H1 (cell line): ENCODE data around the gene TEX51. TPM values are rescaled to one million over a fixed set of nuclear protein-coding genes. Genes with fewer than 3 reads are reported as not detected.

ENCODE experiments used
- CTCF ChIA-PET: fragments of 300-600 bp; sonication (Branson Sonifier 250); formaldehyde crosslinking; loops from one replicate; lab custom pipeline; 2021; ENCODE audit not compliant: partially characterized antibody; lab: Charles Lee
- POLR2A ChIA-PET: fragments of 300-600 bp; sonication (Branson Sonifier 250); formaldehyde crosslinking; loops from one replicate; lab custom pipeline; 2021; ENCODE audit warnings: inconsistent platforms; ENCODE audit not compliant: partially characterized antibody; lab: Charles Lee
- DNase-seq, 2 experiments: peaks; one replicate each; pipeline versions ENCODE4 v3.0.0 to v3.0.0-alpha.2; 2010 to 2022; ENCODE audit warnings: low spot score in 2 of 2, low read depth in 1 of 2, mixed read lengths in 1 of 2
- FAIRE-seq: peaks from 2 replicates; lab custom pipeline; 2011; peaks lifted over from hg19 to GRCh38; lab: Jason Lieb, UNC
- H2AFZ ChIP-seq: 2 replicates; pipeline ENCODE4 v1.8.1; 2012; ENCODE audit warnings: low read length, inconsistent platforms
- H2AK5ac ChIP-seq: 2 replicates; pipeline ENCODE4 v1.6.1; 2013; ENCODE audit warnings: low read depth, low read length
- H2BK120ac ChIP-seq: replicated peaks from 2 replicates; pipeline ENCODE3; 2013; ENCODE audit warnings: low read depth, low read length, inconsistent platforms
- H2BK12ac ChIP-seq: 2 replicates; pipeline ENCODE4 v1.6.1; 2013; ENCODE audit warnings: low read depth, low read length
- H2BK15ac ChIP-seq: 2 replicates; pipeline ENCODE4 v1.6.1; 2013; ENCODE audit warnings: low read length
- H2BK20ac ChIP-seq: 2 replicates; pipeline ENCODE4 v1.6.1; 2013; ENCODE audit warnings: low read length
- H2BK5ac ChIP-seq: 2 replicates; pipeline ENCODE4 v1.6.1; 2013; ENCODE audit warnings: low read depth, low read length
- H3K14ac ChIP-seq: 2 replicates; pipeline ENCODE4 v1.6.1; 2013; ENCODE audit warnings: inconsistent platforms; ENCODE audit not compliant: insufficient read length
- H3K18ac ChIP-seq: 2 replicates; pipeline ENCODE4 v1.6.1; 2013; ENCODE audit warnings: low read length; ENCODE audit errors: extremely low read depth
- H3K23ac ChIP-seq: 2 replicates; pipeline ENCODE4 v1.6.1; 2013; ENCODE audit warnings: inconsistent platforms; ENCODE audit not compliant: insufficient read length
- H3K23me2 ChIP-seq: 2 replicates; pipeline ENCODE4 v1.6.1; 2013; ENCODE audit warnings: low read depth, low read length
- H3K27ac ChIP-seq: 2 replicates; pipeline ENCODE4 v1.6.1; 2011; ENCODE audit warnings: low read depth, low read length, inconsistent platforms
- H3K27me3 ChIP-seq, 4 experiments: replicated peaks in 1 of 4; 1 replicate in 1 of 4; 2 replicates in 3 of 4; pipeline versions ENCODE4 v1.6.1 to v1.8.1; 2011 to 2013; ENCODE audit warnings: low read length in 3 of 4, mild to moderate bottlenecking in 3 of 4, inconsistent platforms in 2 of 4, mixed read lengths in 2 of 4, moderate library complexity in 1 of 4; ENCODE audit not compliant: control insufficient read depth in 3 of 4, insufficient read depth in 3 of 4; ENCODE audit errors: extremely low read depth in 1 of 4
- H3K36me3 ChIP-seq, 4 experiments: 2 replicates each; pipeline versions ENCODE4 v1.6.1 to v1.8.1; 2011 to 2013; ENCODE audit warnings: mild to moderate bottlenecking in 4 of 4, low read length in 3 of 4, moderate library complexity in 2 of 4, control low read depth in 1 of 4, inconsistent platforms in 1 of 4; ENCODE audit not compliant: insufficient read depth in 4 of 4, control insufficient read depth in 2 of 4
- H3K4ac ChIP-seq: replicated peaks from 2 replicates; pipeline ENCODE3; 2013; ENCODE audit warnings: low read length, low read depth, mixed read lengths, inconsistent platforms; ENCODE audit not compliant: insufficient read length
- H3K4me1 ChIP-seq, 4 experiments: replicated peaks in 1 of 4; 1 replicate in 1 of 4; 2 replicates in 3 of 4; pipeline versions ENCODE4 v1.6.1 to v1.8.1; 2011 to 2013; ENCODE audit warnings: low read length in 3 of 4, inconsistent platforms in 2 of 4, mixed read lengths in 1 of 4; ENCODE audit not compliant: insufficient read depth in 4 of 4, control insufficient read depth in 3 of 4
- H3K4me2 ChIP-seq, 2 experiments: 2 replicates each; pipeline versions ENCODE4 v1.6.1 to v1.8.1; 2011 to 2013; ENCODE audit warnings: low read depth in 2 of 2, low read length in 2 of 2, control low read depth in 1 of 2, inconsistent platforms in 1 of 2, mild to moderate bottlenecking in 1 of 2; ENCODE audit not compliant: insufficient read depth in 1 of 2
- H3K4me3 ChIP-seq, 4 experiments: fragments of 200-600, 300-600 bp in 1 of 4; sonication (generic), shearing (Covaris generic), sonication (Bioruptor Twin) in 1 of 4; 2 replicates each; pipeline versions ENCODE4 v1.5.1 to v1.8.1; 2011 to 2016; ENCODE audit warnings: low read length in 4 of 4, low read depth in 3 of 4, control low read depth in 2 of 4, inconsistent platforms in 2 of 4, mild to moderate bottlenecking in 2 of 4, mixed read lengths in 1 of 4, moderate library complexity in 1 of 4; ENCODE audit not compliant: insufficient read depth in 2 of 4; ENCODE audit errors: extremely low read depth in 1 of 4
- H3K56ac ChIP-seq: replicated peaks from 2 replicates; pipeline ENCODE3; 2013; ENCODE audit warnings: low read depth, mild to moderate bottlenecking, mixed read lengths, low read length, inconsistent platforms; ENCODE audit not compliant: insufficient read length
- H3K79me1 ChIP-seq: 2 replicates; pipeline ENCODE4 v1.6.1; 2013; ENCODE audit warnings: low read depth, low read length, control low read depth
- H3K79me2 ChIP-seq, 2 experiments: 2 replicates each; pipeline versions ENCODE4 v1.6.1 to v1.8.1; 2012 to 2013; ENCODE audit warnings: low read length in 2 of 2, mild to moderate bottlenecking in 2 of 2, inconsistent platforms in 1 of 2; ENCODE audit not compliant: insufficient read depth in 2 of 2, control insufficient read depth in 1 of 2
- H3K9ac ChIP-seq, 4 experiments: replicated peaks in 1 of 4; 1 replicate in 1 of 4; 2 replicates in 3 of 4; pipeline versions ENCODE4 v1.6.1 to v1.8.1; 2011 to 2013; ENCODE audit warnings: low read depth in 3 of 4, low read length in 3 of 4, control low read depth in 2 of 4, mild to moderate bottlenecking in 2 of 4, moderate library complexity in 2 of 4, inconsistent platforms in 1 of 4; ENCODE audit errors: extremely low read depth in 1 of 4
- H3K9me3 ChIP-seq, 2 experiments: 2 replicates each; pipeline versions ENCODE4 v1.6.1 to v1.8.1; 2012 to 2013; ENCODE audit warnings: mild to moderate bottlenecking in 2 of 2, moderate library complexity in 2 of 2, control low read depth in 1 of 2, inconsistent platforms in 1 of 2, low read depth in 1 of 2, low read length in 1 of 2, mixed read lengths in 1 of 2; ENCODE audit not compliant: insufficient read depth in 2 of 2
- H4K20me1 ChIP-seq, 2 experiments: replicated peaks in 1 of 2; 2 replicates each; pipeline versions ENCODE3 to v1.8.1; 2011 to 2013; ENCODE audit warnings: inconsistent platforms in 2 of 2, low read length in 2 of 2, mild to moderate bottlenecking in 1 of 2; ENCODE audit not compliant: insufficient read depth in 2 of 2, control insufficient read depth in 1 of 2
- H4K5ac ChIP-seq: 2 replicates; pipeline ENCODE4 v1.6.1; 2013; ENCODE audit warnings: low read length, low read depth, mixed read lengths, inconsistent platforms; ENCODE audit not compliant: insufficient read length
- H4K8ac ChIP-seq: 2 replicates; pipeline ENCODE4 v1.8.0; 2013; ENCODE audit warnings: mild to moderate bottlenecking, moderate library complexity, low read length, inconsistent platforms; ENCODE audit not compliant: insufficient read depth; ENCODE audit errors: extremely low read depth
- H4K91ac ChIP-seq: replicated peaks from 2 replicates; pipeline ENCODE3; 2013; ENCODE audit warnings: low read length, mixed read lengths, inconsistent platforms; ENCODE audit not compliant: insufficient read length
- ASH2L ChIP-seq: fragments of 200-600, 300-600 bp; sonication (generic); IDR thresholded peaks from one replicate; pipeline ENCODE4 v1.7.1; 2017; ENCODE audit warnings: low read length
- BACH1 ChIP-seq: IDR thresholded peaks from 2 replicates; pipeline ENCODE4 v1.6.1; 2012; ENCODE audit warnings: low read length, improper control_type of control experiment
- CBX5 ChIP-seq: fragments of 300-800, 300-1000 bp; sonication (generic); IDR thresholded peaks from 2 replicates; pipeline ENCODE4 v1.7.1; 2016; ENCODE audit warnings: antibody characterized with exemption, low read length, low read depth
- CHD1 ChIP-seq: IDR thresholded peaks from 2 replicates; pipeline ENCODE4 v1.6.1; 2012; ENCODE audit warnings: low read depth, low read length, improper control_type of control experiment
- CREB1 ChIP-seq: IDR thresholded peaks from 2 replicates; pipeline ENCODE4 v1.6.1; 2012; ENCODE audit warnings: inconsistent platforms
- E2F6 ChIP-seq: IDR thresholded peaks from 2 replicates; pipeline ENCODE4 v1.6.1; 2012; ENCODE audit warnings: inconsistent platforms
- PHF8 ChIP-seq: fragments of 200-600 bp; sonication (generic); conservative IDR thresholded peaks from 2 replicates; pipeline ENCODE4 v1.7.1; 2012; ENCODE audit warnings: low read depth, mild to moderate bottlenecking, inconsistent platforms, low read length, moderate library complexity
- POLR2AphosphoS5 ChIP-seq: IDR thresholded peaks from 2 replicates; pipeline ENCODE4 v1.6.1; 2011; ENCODE audit warnings: low read depth, low read length
- POU5F1 ChIP-seq: IDR thresholded peaks from 2 replicates; pipeline ENCODE4 v1.6.1; 2011; ENCODE audit warnings: low read depth, mild to moderate bottlenecking, low read length, moderate library complexity
- RBBP5 ChIP-seq: IDR thresholded peaks from 2 replicates; pipeline ENCODE4 v1.7.1; 2012; ENCODE audit warnings: low read depth, mild to moderate bottlenecking, inconsistent platforms, low read length, moderate library complexity, borderline replicate concordance
- SIX5 ChIP-seq: IDR thresholded peaks from 2 replicates; pipeline ENCODE4 v1.6.1; 2011; ENCODE audit warnings: mild to moderate bottlenecking, low read depth, low read length
- WGBS, 2 experiments: shearing (Covaris generic) in 1 of 2; methylation state at CpG; one replicate each; pipeline versions ENCODE4 v1.1.6 to v1.1.7; 2013 to 2015; ENCODE audit warnings: low lambda C conversion rate in 2 of 2, mixed read lengths in 2 of 2, inconsistent platforms in 1 of 2, low coverage in 1 of 2, missing lambda C conversion rate in 1 of 2; ENCODE audit not compliant: insufficient replicate concordance in 2 of 2, insufficient coverage in 1 of 2, insufficient read length in 1 of 2; ENCODE audit errors: extremely low coverage in 1 of 2, missing lambda C conversion rate in 1 of 2; 5-methylcytosine and 5-hydroxymethylcytosine counted together
- polyA plus RNA-seq, 7 experiments: library from polyadenylated mRNA; depleted of rRNA in 3 of 7; stranded (reverse) in 5 of 7; unstranded in 2 of 7; fragments of >200 nt in 5 of 7; fragments of 200-250 nt in 2 of 7; gene quantifications; 1 replicate in 5 of 7; 2 replicates in 1 of 7; 4 replicates in 1 of 7; pipeline versions ENCODE4 v1.2.1 to v1.2.3, GENCODE V29; 2011 to 2013; ENCODE audit warnings: missing spikeins in 2 of 7, mixed read lengths in 2 of 7
- total RNA-seq: library from RNA; stranded (reverse); fragmentation: NEBNext Ultra II Directional; extraction: Animal tissue kit (Norgen Biotek cat#: 25700); gene quantifications from 2 replicates; pipeline ENCODE4 v1.2.1, GENCODE V29; 2021

Gene TEX51
- total and polyA plus RNA-seq, 2 of the 8 experiments (the other 6 are each of a cell fraction or from before 2014, with no cell fraction given): not detected

- POLR2A ChIA-PET: interaction anchor here (0.9 kb wide), 1 partner anchor 34 kb away, joined by 3 read pairs; no protein-coding TSS in a partner anchor
Observed at GRCh38 chr2:126851756-126852155, 46.9 kb upstream of the TEX51 start.

More at GRCh38 chr2:126851756-126852155, 46.9 kb upstream of the TEX51 start:
- H3K27ac ChIP-seq: no peak overlapping the region
- no peaks in the 10 kb centered on the region for H3K9me3 ChIP-seq
- no peaks in the 10 kb centered on the region for H3K4me1 ChIP-seq
- no peak overlapping the region for H2BK20ac ChIP-seq
- H2BK5ac ChIP-seq: no peak overlapping the region
- no peaks in the 10 kb centered on the region for H3K23me2 ChIP-seq
- no peak overlapping the region for H2AK5ac ChIP-seq
- no peak overlapping the region for H3K4me2 ChIP-seq
- FAIRE-seq (no peak), DNase-seq (no peak)
- no peak overlapping the region for H3K4ac ChIP-seq
- no peaks in the 10 kb centered on the region; a peak in 1 of 7 replicates for H3K27me3 ChIP-seq
- TF ChIP-seq RBBP5 (no peak), CREB1 (no peak), PHF8 (no peak), CHD1 (no peak), ASH2L (no peak), POLR2AphosphoS5 (no peak), BACH1 (no peak), POU5F1 (no peak), SIX5 (no peak), E2F6 (no peak), CBX5 (no peak)
- H2BK120ac ChIP-seq: no peak overlapping the region
- H3K18ac ChIP-seq: no peak overlapping the region
- no peak overlapping the region for H3K14ac ChIP-seq
- H3K23ac ChIP-seq: no peak overlapping the region
- WGBS, 2 experiments: 85% methylated on average over 1 of the region's 1 CpG; no CpG with 5 or more reads in 1 of the 2 experiments
- H3K56ac ChIP-seq: no peak overlapping the region
- no peak overlapping the region for H4K8ac ChIP-seq
- H4K5ac ChIP-seq: no peak overlapping the region
- no peak overlapping the region for H2BK15ac ChIP-seq
- H2AFZ ChIP-seq: no peak overlapping the region
- no peak overlapping the region for H3K4me3 ChIP-seq
- no peaks in the 10 kb centered on the region for H3K79me1 ChIP-seq
- H3K79me2 ChIP-seq: no peaks in the 10 kb centered on the region
- CTCF ChIA-PET: interaction anchor here (1.2 to 3.6 kb wide), 5 partner anchors 9 to 120 kb away, joined by 5 to 18 read pairs (median 8); no protein-coding TSS in a partner anchor
- H3K36me3 ChIP-seq: no peaks in the 10 kb centered on the region
- no peak overlapping the region for H4K91ac ChIP-seq
- H3K9ac ChIP-seq: no peak overlapping the region
- no peaks in the 10 kb centered on the region for H4K20me1 ChIP-seq
- H2BK12ac ChIP-seq: no peak overlapping the region
